Measurements from ENCODE around the gene RBL2. TPM values are rescaled to one million over a fixed set of nuclear protein-coding genes. Genes with fewer than 3 reads are reported as not detected.

The RBL2 gene
- polyA plus RNA-seq, 1 donor from 2014 or later, result 146 TPM

DNA sequence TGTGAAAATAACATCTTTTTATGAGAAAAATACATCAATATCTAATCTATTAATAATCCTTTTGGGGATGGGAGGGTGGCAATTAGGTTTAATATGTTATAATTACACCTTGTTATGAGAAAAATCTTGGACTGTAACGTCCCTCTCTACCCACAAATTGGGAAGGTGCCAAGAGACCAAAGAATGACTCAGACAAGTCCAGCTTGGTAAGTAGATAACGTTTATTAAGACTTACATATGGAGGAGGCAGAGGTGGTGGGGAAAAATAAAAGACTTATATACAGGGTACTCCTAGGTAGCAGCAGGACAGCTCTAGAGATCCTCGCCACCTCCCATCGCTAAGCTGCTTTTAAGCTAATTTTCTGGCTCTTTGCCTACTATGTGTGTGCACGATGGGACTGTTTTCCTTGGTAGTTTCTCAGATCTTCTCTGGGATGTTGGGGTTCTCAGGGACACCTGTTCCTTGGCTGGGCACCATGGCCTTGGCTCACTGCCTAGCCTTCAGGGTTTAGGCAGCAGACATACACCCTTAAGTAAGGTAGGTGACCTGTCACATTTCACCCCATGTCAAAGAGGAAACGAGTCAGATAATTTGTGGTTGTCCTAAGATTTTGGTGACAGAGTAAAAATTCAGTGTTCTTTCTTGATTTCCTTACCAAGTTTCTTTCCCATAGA lies 31.5 kb downstream of the RBL2 start:
- H3K36me3 ChIP-seq (ENCODE audit: insufficient read depth, low read length), result peaks cover 13% of the 10 kb centered on the region
- no peaks in the 10 kb centered on the region for H3K27me3 ChIP-seq (ENCODE audit: insufficient read depth, low read depth, low read length)
- H3F3A ChIP-seq (ENCODE audit: insufficient read depth, low read length, poor library complexity, severe bottlenecking), result no peaks in the 10 kb centered on the region
- H3K9me3 ChIP-seq (ENCODE audit: low read length), result no peaks in the 10 kb centered on the region
- no peak overlapping the region for H3K27ac ChIP-seq (ENCODE audit: low read length)
- H3K79me2 ChIP-seq (replicated peaks; ENCODE audit: insufficient read depth, low read length), result no peaks in the 10 kb centered on the region
- H2AFZ ChIP-seq (ENCODE audit: low read depth, low read length), result no peak overlapping the region
- H4K20me1 ChIP-seq (ENCODE audit: insufficient read depth), result no peaks in the 10 kb centered on the region
- no peak for TF ChIP-seq POLR2AphosphoS5 (IDR thresholded peaks at IDR 0.05)
- no peak for TF ChIP-seq EP300 (conservative IDR thresholded peaks at IDR 0.05; ENCODE audit: poor library complexity, severe bottlenecking)
- TF ChIP-seq, protein P1, sequence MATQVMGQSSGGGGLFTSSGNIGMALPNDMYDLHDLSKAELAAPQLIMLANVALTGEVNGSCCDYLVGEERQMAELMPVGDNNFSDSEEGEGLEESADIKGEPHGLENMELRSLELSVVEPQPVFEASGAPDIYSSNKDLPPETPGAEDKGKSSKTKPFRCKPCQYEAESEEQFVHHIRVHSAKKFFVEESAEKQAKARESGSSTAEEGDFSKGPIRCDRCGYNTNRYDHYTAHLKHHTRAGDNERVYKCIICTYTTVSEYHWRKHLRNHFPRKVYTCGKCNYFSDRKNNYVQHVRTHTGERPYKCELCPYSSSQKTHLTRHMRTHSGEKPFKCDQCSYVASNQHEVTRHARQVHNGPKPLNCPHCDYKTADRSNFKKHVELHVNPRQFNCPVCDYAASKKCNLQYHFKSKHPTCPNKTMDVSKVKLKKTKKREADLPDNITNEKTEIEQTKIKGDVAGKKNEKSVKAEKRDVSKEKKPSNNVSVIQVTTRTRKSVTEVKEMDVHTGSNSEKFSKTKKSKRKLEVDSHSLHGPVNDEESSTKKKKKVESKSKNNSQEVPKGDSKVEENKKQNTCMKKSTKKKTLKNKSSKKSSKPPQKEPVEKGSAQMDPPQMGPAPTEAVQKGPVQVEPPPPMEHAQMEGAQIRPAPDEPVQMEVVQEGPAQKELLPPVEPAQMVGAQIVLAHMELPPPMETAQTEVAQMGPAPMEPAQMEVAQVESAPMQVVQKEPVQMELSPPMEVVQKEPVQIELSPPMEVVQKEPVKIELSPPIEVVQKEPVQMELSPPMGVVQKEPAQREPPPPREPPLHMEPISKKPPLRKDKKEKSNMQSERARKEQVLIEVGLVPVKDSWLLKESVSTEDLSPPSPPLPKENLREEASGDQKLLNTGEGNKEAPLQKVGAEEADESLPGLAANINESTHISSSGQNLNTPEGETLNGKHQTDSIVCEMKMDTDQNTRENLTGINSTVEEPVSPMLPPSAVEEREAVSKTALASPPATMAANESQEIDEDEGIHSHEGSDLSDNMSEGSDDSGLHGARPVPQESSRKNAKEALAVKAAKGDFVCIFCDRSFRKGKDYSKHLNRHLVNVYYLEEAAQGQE (IDR thresholded peaks at IDR 0.05; ENCODE audit: borderline replicate concordance), result no peak
- no peak for TF ChIP-seq TAF1 (IDR thresholded peaks at IDR 0.05; ENCODE audit: low read depth)
- TF ChIP-seq, protein P2, sequence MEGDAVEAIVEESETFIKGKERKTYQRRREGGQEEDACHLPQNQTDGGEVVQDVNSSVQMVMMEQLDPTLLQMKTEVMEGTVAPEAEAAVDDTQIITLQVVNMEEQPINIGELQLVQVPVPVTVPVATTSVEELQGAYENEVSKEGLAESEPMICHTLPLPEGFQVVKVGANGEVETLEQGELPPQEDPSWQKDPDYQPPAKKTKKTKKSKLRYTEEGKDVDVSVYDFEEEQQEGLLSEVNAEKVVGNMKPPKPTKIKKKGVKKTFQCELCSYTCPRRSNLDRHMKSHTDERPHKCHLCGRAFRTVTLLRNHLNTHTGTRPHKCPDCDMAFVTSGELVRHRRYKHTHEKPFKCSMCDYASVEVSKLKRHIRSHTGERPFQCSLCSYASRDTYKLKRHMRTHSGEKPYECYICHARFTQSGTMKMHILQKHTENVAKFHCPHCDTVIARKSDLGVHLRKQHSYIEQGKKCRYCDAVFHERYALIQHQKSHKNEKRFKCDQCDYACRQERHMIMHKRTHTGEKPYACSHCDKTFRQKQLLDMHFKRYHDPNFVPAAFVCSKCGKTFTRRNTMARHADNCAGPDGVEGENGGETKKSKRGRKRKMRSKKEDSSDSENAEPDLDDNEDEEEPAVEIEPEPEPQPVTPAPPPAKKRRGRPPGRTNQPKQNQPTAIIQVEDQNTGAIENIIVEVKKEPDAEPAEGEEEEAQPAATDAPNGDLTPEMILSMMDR (IDR thresholded peaks at IDR 0.05; ENCODE audit: poor library complexity, severe bottlenecking), result no peak
- TF ChIP-seq SMC3 (conservative IDR thresholded peaks at IDR 0.05; ENCODE audit: poor library complexity), result no peak
- no peak for TF ChIP-seq EZH2 (IDR thresholded peaks at IDR 0.05; ENCODE audit: borderline replicate concordance, insufficient read depth, low read length, poor library complexity, severe bottlenecking)
- no peak for TF ChIP-seq MXI1 (conservative IDR thresholded peaks at IDR 0.05; ENCODE audit: poor library complexity, severe bottlenecking)
- TF ChIP-seq RAD21 (conservative IDR thresholded peaks at IDR 0.05), result no peak
- no peak overlapping the region for H3K4me3 ChIP-seq (ENCODE audit: low read length)
- no peak overlapping the region for H3K4me2 ChIP-seq (ENCODE audit: low read length)
- no peak overlapping the region for H3K9ac ChIP-seq (ENCODE audit: low read length)
- no peaks in the 10 kb centered on the region for H3K9me2 ChIP-seq (ENCODE audit: insufficient read depth, low read length)

DNA sequence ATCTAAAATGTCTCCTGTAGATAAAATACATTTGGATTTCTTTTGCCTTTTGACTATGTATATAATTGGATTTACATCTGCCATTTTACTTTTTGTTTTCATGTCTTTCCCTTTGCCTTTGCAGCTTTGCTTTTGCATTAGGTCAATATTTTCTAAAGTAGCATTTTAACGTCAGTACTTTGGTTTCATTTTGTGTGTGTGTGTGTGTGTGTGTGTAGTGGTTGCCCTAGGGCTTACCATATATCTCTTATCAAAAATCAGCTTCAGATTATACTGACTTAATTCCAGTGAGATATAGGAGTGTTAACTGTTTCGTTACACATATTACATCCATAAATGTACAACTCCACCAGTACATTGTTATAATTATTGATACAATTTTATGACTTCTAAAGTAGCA lies 42.6 kb downstream of the RBL2 start:
- TF ChIP-seq TAF1 (IDR thresholded peaks at IDR 0.05; ENCODE audit: low read depth), result no peak
- no peak for TF ChIP-seq MXI1 (conservative IDR thresholded peaks at IDR 0.05; ENCODE audit: poor library complexity, severe bottlenecking)
- no peak for TF ChIP-seq EZH2 (IDR thresholded peaks at IDR 0.05; ENCODE audit: borderline replicate concordance, insufficient read depth, low read length, poor library complexity, severe bottlenecking)
- TF ChIP-seq POLR2AphosphoS5 (IDR thresholded peaks at IDR 0.05), result no peak
- TF ChIP-seq, protein P2 (IDR thresholded peaks at IDR 0.05; ENCODE audit: poor library complexity, severe bottlenecking), result no peak
- TF ChIP-seq, protein P1 (IDR thresholded peaks at IDR 0.05; ENCODE audit: borderline replicate concordance), result no peak
- no peak for TF ChIP-seq EP300 (conservative IDR thresholded peaks at IDR 0.05; ENCODE audit: poor library complexity, severe bottlenecking)
- TF ChIP-seq SMC3 (conservative IDR thresholded peaks at IDR 0.05; ENCODE audit: poor library complexity), result no peak
- no peak for TF ChIP-seq RAD21 (conservative IDR thresholded peaks at IDR 0.05)

More for the DNA sequence above, 42.6 kb downstream of the RBL2 start:
- no peak overlapping the region for H3K4me2 ChIP-seq (ENCODE audit: low read length)
- no peak overlapping the region for H2AFZ ChIP-seq (ENCODE audit: low read depth, low read length)
- H3K4me3 ChIP-seq (ENCODE audit: low read length), result no peak overlapping the region
- no peak overlapping the region for H3K9ac ChIP-seq (ENCODE audit: low read length)
- H4K20me1 ChIP-seq (ENCODE audit: insufficient read depth), result no peaks in the 10 kb centered on the region
- H3K9me2 ChIP-seq (ENCODE audit: insufficient read depth, low read length), result no peaks in the 10 kb centered on the region
- no peaks in the 10 kb centered on the region for H3K79me2 ChIP-seq (replicated peaks; ENCODE audit: insufficient read depth, low read length)
- no peaks in the 10 kb centered on the region for H3K27me3 ChIP-seq (ENCODE audit: insufficient read depth, low read depth, low read length)
- peaks cover 21% of the 10 kb centered on the region for H3K36me3 ChIP-seq (ENCODE audit: insufficient read depth, low read length)
- no peak overlapping the region for H3K27ac ChIP-seq (ENCODE audit: low read length)
- no peaks in the 10 kb centered on the region for H3K9me3 ChIP-seq (ENCODE audit: low read length)
- no peaks in the 10 kb centered on the region for H3F3A ChIP-seq (ENCODE audit: insufficient read depth, low read length, poor library complexity, severe bottlenecking)

Measured in neural cell (in vitro differentiated cells).